HEK293T (cell line): Measurements from ENCODE around the gene TEAD1.

Experiments
- CTCF ChIA-PET: fragments of 350-600 bp; formaldehyde crosslinking; extraction: SDS; loops from one replicate; lab custom pipeline; 2021; ENCODE audit warnings: antibody characterized with exemption, inconsistent platforms; lab: Yijun Ruan, JAX
- POLR2A ChIA-PET: fragments of 350-600 bp; formaldehyde crosslinking; extraction: SDS; loops from one replicate; lab custom pipeline; 2020; ENCODE audit warnings: antibody characterized with exemption, inconsistent platforms; lab: Yijun Ruan, JAX
- DNase-seq: peaks from one replicate; pipeline ENCODE4 v3.0.0; 2012; ENCODE audit warnings: mixed read lengths; ENCODE audit errors: extremely low spot score
- ARNT ChIP-seq: fragments of 450-650 bp; IDR thresholded peaks from 2 replicates; pipeline ENCODE4 v1.6.1; 2017; ENCODE audit warnings: mild to moderate bottlenecking
- BHLHE40 ChIP-seq: fragments of 450-650 bp; IDR thresholded peaks from 2 replicates; pipeline ENCODE4 v1.6.1; 2016; ENCODE audit warnings: mild to moderate bottlenecking, moderate library complexity, borderline replicate concordance
- CTBP1 ChIP-seq: fragments of 450-650 bp; IDR thresholded peaks from 2 replicates; pipeline ENCODE4 v1.6.1; 2016; ENCODE audit warnings: borderline replicate concordance
- ELF4 ChIP-seq: fragments of 450-650 bp; IDR thresholded peaks from 2 replicates; pipeline ENCODE4 v1.6.1; 2017; ENCODE audit warnings: antibody characterized with exemption
- FOXA1 ChIP-seq: fragments of 450-650 bp; IDR thresholded peaks from 2 replicates; pipeline ENCODE4 v1.6.1; 2016; ENCODE audit warnings: mild to moderate bottlenecking
- FOXK2 ChIP-seq: fragments of 450-650 bp; IDR thresholded peaks from 2 replicates; pipeline ENCODE4 v1.6.1; 2016; ENCODE audit warnings: mild to moderate bottlenecking
- FOXM1 ChIP-seq: fragments of 450-650 bp; IDR thresholded peaks from 2 replicates; pipeline ENCODE4 v1.6.1; 2017; ENCODE audit warnings: mild to moderate bottlenecking, borderline replicate concordance
- HDGF ChIP-seq: fragments of 450-650 bp; IDR thresholded peaks from 2 replicates; pipeline ENCODE4 v1.6.1; 2017; ENCODE audit warnings: antibody characterized with exemption, borderline replicate concordance
- L3MBTL2 ChIP-seq: fragments of 450-650 bp; conservative IDR thresholded peaks from 2 replicates; pipeline ENCODE4 v1.6.1; 2016; ENCODE audit warnings: mild to moderate bottlenecking
- LEF1 ChIP-seq: fragments of 450-650 bp; IDR thresholded peaks from 2 replicates; pipeline ENCODE4 v1.6.1; 2017; ENCODE audit warnings: mild to moderate bottlenecking, borderline replicate concordance
- NFRKB ChIP-seq: fragments of 450-650 bp; IDR thresholded peaks from 2 replicates; pipeline ENCODE4 v1.6.1; 2016; ENCODE audit warnings: mild to moderate bottlenecking, moderate library complexity
- PKNOX1 ChIP-seq: fragments of 450-650 bp; IDR thresholded peaks from 2 replicates; pipeline ENCODE4 v1.6.1; 2016
- SP1 ChIP-seq: fragments of 450-650 bp; IDR thresholded peaks from 2 replicates; pipeline ENCODE4 v1.6.1; 2017
- SUZ12 ChIP-seq: fragments of 450-650 bp; IDR thresholded peaks from 2 replicates; pipeline ENCODE4 v1.6.1; 2016; ENCODE audit warnings: mild to moderate bottlenecking
- TARDBP ChIP-seq: fragments of 450-650 bp; IDR thresholded peaks from 2 replicates; pipeline ENCODE4 v1.6.1; 2016
- ZNF384 ChIP-seq: fragments of 450-650 bp; IDR thresholded peaks from 2 replicates; pipeline ENCODE4 v1.6.1; 2016

TEAD1 gene

GRCh38 chr11:12968826-12969225, 294.6 kb downstream of the TEAD1 start:
- ChIA-PET POLR2A (no interaction called here), CTCF (interaction anchor here (0.6 kb wide), 1 partner anchor 602 kb away, joined by 3 read pairs; no protein-coding TSS in a partner anchor)
- TF ChIP-seq NFRKB = no peak
- no peak for TF ChIP-seq ELF4
- no peak for TF ChIP-seq SP1
- TF ChIP-seq FOXM1 = no peak
- no peak for TF ChIP-seq HDGF
- TF ChIP-seq ARNT = no peak
- no peak for TF ChIP-seq TARDBP
- TF ChIP-seq PKNOX1 = no peak
- TF ChIP-seq FOXK2 = no peak
- no peak for TF ChIP-seq L3MBTL2
- no peak for TF ChIP-seq SUZ12
- no peak for TF ChIP-seq LEF1
- TF ChIP-seq ZNF384 = no peak
- no peak for TF ChIP-seq CTBP1
- no peak for TF ChIP-seq BHLHE40
- TF ChIP-seq FOXA1 = no peak
- no peak for DNase-seq

- POLR2A ChIA-PET = no interaction called here
- CTCF ChIA-PET = no interaction called here
- TF ChIP-seq FOXK2 = no peak
- TF ChIP-seq FOXM1 = no peak
- TF ChIP-seq NFRKB = no peak
- TF ChIP-seq ZNF384 = no peak
- no peak for TF ChIP-seq TARDBP
- no peak for DNase-seq
Observed at GRCh38 chr11:12971955-12972354, 297.7 kb downstream of the TEAD1 start.

- TF ChIP-seq FOXK2 (no peak), L3MBTL2 (no peak), NFRKB (no peak), LEF1 (no peak), FOXM1 (no peak), BHLHE40 (no peak), HDGF (no peak), SUZ12 (no peak), ELF4 (no peak), ARNT (no peak), SP1 (no peak), TARDBP (no peak), PKNOX1 (no peak), CTBP1 (no peak), ZNF384 (no peak), FOXA1 (no peak)
- CTCF ChIA-PET = no interaction called here
- POLR2A ChIA-PET = no interaction called here
- DNase-seq = no peak
Observed at GRCh38 chr11:12973528-12974181, 299.4 kb downstream of the TEAD1 start.

GRCh38 chr11:12975195-12975594, 301.0 kb downstream of the TEAD1 start:
- no peak for TF ChIP-seq SUZ12
- TF ChIP-seq CTBP1 = no peak
- no peak for TF ChIP-seq PKNOX1
- no peak for TF ChIP-seq FOXA1
- TF ChIP-seq SP1 = no peak
- TF ChIP-seq BHLHE40 = no peak
- no peak for TF ChIP-seq ARNT
- TF ChIP-seq L3MBTL2 = no peak
- no peak for TF ChIP-seq TARDBP
- DNase-seq = no peak
- ChIA-PET CTCF (interaction anchor here (1.7 kb wide), 1 partner anchor 12 kb away, joined by 5 read pairs; no protein-coding TSS in a partner anchor), POLR2A (no interaction called here)

GRCh38 chr11:12979928-12980689, 305.9 kb downstream of the TEAD1 start:
- CTCF ChIA-PET = interaction anchor here (0.7 to 1.0 kb wide), 2 partner anchors 16 to 31 kb away, joined by 3 to 4 read pairs; no protein-coding TSS in a partner anchor
- POLR2A ChIA-PET = no interaction called here
- TF ChIP-seq NFRKB = no peak
- no peak for TF ChIP-seq LEF1
- TF ChIP-seq HDGF = no peak
- TF ChIP-seq CTBP1 = no peak
- no peak for TF ChIP-seq SUZ12
- no peak for TF ChIP-seq ZNF384
- no peak for TF ChIP-seq BHLHE40
- TF ChIP-seq FOXA1 = no peak
- TF ChIP-seq ARNT = no peak
- TF ChIP-seq L3MBTL2 = no peak
- TF ChIP-seq SP1 = no peak
- TF ChIP-seq FOXK2 = no peak
- no peak for TF ChIP-seq FOXM1
- no peak for TF ChIP-seq PKNOX1
- no peak for DNase-seq
